GM12875 (cell line): ENCODE results near the gene RABL3.
"Not testable (repeated sequence)": the region's sequence is repeated elsewhere in the genome, so short reads cannot be mapped to it uniquely, and the experiment has no call there.

Source experiments
- H3K4me3 ChIP-seq: one replicate; pipeline ENCODE4 v1.5.1; 2011; ENCODE audit warnings: low read depth, low read length, control low read depth
- TF ChIP-seq, protein P1 (sequence below): IDR thresholded peaks from 2 replicates; pipeline ENCODE4 v1.5.1; 2011; ENCODE audit warnings: low read depth, mild to moderate bottlenecking, control low read depth, inconsistent platforms, low read length, moderate library complexity, borderline replicate concordance; ENCODE audit not compliant: insufficient read depth

The RABL3 gene

GRCh38 chr3:120764206-120764605, 21.9 kb upstream of the RABL3 start:
- TF ChIP-seq, protein P1, sequence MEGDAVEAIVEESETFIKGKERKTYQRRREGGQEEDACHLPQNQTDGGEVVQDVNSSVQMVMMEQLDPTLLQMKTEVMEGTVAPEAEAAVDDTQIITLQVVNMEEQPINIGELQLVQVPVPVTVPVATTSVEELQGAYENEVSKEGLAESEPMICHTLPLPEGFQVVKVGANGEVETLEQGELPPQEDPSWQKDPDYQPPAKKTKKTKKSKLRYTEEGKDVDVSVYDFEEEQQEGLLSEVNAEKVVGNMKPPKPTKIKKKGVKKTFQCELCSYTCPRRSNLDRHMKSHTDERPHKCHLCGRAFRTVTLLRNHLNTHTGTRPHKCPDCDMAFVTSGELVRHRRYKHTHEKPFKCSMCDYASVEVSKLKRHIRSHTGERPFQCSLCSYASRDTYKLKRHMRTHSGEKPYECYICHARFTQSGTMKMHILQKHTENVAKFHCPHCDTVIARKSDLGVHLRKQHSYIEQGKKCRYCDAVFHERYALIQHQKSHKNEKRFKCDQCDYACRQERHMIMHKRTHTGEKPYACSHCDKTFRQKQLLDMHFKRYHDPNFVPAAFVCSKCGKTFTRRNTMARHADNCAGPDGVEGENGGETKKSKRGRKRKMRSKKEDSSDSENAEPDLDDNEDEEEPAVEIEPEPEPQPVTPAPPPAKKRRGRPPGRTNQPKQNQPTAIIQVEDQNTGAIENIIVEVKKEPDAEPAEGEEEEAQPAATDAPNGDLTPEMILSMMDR = no peak
- H3K4me3 ChIP-seq = no peak overlapping the region

DNA sequence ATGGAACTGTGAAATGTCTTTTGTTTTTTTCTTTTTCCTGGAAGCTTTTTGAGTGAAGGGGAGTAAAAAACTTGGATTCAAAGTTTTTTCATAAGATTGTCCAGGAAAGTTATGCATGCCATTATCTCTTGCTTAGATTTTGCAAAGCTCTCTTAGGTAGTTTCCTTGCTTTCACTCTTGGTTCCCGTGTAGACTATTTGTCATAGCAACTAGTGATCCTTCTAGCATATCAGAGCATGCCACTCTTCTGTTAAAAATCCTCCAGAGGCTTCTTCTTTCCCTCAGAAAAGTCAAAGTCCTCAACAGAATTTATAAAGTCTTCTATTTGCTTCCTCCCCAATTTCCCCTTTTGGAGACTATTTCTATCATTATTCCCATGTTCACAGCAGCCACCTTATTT, 21.3 kb upstream of the RABL3 start:
- no peak overlapping the region for H3K4me3 ChIP-seq
- TF ChIP-seq, protein P1 = no peak

DNA sequence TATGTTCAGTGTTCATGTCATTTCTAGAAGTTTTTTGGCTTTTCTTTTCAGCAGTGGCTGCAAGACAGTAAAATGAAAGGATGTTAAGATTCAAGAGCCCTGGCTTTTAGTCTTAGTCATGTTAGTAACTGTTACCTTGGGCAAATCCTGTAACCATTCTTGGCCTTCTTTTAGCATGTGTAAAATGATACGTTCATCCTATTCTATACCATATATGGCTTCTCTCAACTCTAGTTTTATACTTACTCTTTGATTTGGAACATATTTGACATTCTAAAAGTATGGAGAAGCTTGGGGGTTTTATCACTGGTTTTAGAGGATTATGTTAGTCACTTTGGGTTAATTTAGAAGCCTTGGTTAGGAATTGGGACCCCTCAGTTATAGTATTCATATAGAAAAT, 20.3 kb upstream of the RABL3 start:
- TF ChIP-seq, protein P1 = no peak
- H3K4me3 ChIP-seq = no peak overlapping the region

GRCh38 chr3:120758551-120758950, 16.2 kb upstream of the RABL3 start:
- not testable (repeated sequence) for H3K4me3 ChIP-seq

GRCh38 chr3:120756061-120756460, 13.7 kb upstream of the RABL3 start:
- TF ChIP-seq, protein P1 = no peak
- no peak overlapping the region for H3K4me3 ChIP-seq

GRCh38 chr3:120753810-120754209, 11.5 kb upstream of the RABL3 start:
- TF ChIP-seq, protein P1 = no peak
- no peak overlapping the region for H3K4me3 ChIP-seq

GRCh38 chr3:120752865-120753264, 10.5 kb upstream of the RABL3 start:
- TF ChIP-seq, protein P1 = no peak

DNA sequence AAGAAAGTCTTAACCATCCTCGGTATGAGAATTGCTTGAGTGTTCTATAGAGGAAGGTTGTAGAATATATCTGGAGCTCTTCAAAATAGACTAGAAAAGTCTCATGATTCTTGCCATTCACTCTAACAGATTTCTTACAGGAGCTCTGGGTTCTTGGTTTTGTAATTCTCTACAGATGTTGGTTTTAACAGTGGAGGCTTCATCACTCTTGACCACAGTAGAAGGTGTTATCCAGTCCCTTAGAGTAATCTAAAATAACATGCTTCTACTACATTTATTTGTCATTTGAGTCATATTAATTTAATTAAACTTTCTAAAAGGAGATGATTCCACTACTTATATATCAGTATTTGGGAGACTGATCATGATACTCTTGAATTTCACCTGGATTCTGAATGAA, 9.9 kb upstream of the RABL3 start:
- TF ChIP-seq, protein P1 = no peak
- H3K4me3 ChIP-seq = no peak overlapping the region

More at GRCh38 chr3:120752865-120753264, 10.5 kb upstream of the RABL3 start:
- H3K4me3 ChIP-seq = no peak overlapping the region
